ENCODE data around the gene EXOSC6. TPM values are rescaled to one million over a fixed set of nuclear protein-coding genes. Genes with fewer than 3 reads are reported as not detected.
"Not testable (repeated sequence)": the region's sequence is repeated elsewhere in the genome, so short reads cannot be mapped to it uniquely, and the experiment has no call there.

Gene EXOSC6
- 10 to 100 TPM; 15.0 to 19.6 TPM for total RNA-seq
- long read RNA-seq, full-length matches to known transcripts, result 41 of 41 reads
- long read RNA-seq, partial matches to known transcripts, result 0 of 41 reads
- long read RNA-seq, other reads (novel, unspliced or antisense), result 0 of 41 reads

DNA sequence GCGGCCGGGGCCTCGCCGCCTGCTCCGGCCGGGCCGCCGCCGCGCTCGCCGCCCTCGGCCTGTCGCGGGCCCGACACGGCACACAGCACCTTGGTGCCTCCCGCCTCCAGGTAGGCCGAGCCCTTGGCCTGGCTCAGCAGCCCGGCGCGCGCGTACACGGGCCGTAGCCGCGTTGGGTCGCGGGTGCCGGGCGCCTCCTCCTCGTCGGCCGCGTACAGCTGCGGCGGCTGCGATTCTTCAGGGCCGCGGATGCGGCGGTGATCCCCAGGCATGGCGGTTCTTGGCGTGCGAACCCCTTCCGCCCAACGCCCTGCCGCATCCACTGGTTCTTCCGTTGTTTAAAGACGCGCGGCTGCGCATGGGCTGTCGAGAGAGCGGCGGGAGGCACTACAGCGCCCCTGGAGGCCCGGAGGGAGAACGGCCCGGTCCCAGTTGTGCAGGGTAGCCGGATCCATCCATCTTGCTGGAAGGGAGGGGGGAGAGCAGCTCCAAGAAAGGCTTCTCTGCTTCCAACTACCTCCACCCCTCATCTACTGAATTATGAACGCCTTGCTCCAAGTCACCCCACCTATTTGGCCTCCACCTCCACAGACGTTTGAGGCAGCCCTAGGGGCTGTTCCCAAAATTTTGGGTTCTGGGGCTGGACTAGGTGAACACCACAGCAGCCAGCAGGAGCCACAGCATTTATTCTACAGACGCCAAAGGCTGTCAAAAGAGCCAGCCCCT lies at the start of gene EXOSC6:
TSS of gene EXOSC6 (minus strand) at position 312 of the 726 bp plus-strand sequence. CDS start at position 272, 40 bp downstream.
- intact Hi-C loops (cut with DNase I, micrococcal nuclease), result no loop called here
- ATAC-seq, result peak; percentile 91

GRCh38 chr16:70301121-70301520 lies 49.4 kb upstream of the EXOSC6 start:
- no peak for DNase-seq
- intact Hi-C loops (cut with DNase I, micrococcal nuclease), result no loop called here
- ATAC-seq, result no peak

More for the DNA sequence above, at the start of gene EXOSC6:
- DNase-seq, result peak; percentile 91 to 94

DNA sequence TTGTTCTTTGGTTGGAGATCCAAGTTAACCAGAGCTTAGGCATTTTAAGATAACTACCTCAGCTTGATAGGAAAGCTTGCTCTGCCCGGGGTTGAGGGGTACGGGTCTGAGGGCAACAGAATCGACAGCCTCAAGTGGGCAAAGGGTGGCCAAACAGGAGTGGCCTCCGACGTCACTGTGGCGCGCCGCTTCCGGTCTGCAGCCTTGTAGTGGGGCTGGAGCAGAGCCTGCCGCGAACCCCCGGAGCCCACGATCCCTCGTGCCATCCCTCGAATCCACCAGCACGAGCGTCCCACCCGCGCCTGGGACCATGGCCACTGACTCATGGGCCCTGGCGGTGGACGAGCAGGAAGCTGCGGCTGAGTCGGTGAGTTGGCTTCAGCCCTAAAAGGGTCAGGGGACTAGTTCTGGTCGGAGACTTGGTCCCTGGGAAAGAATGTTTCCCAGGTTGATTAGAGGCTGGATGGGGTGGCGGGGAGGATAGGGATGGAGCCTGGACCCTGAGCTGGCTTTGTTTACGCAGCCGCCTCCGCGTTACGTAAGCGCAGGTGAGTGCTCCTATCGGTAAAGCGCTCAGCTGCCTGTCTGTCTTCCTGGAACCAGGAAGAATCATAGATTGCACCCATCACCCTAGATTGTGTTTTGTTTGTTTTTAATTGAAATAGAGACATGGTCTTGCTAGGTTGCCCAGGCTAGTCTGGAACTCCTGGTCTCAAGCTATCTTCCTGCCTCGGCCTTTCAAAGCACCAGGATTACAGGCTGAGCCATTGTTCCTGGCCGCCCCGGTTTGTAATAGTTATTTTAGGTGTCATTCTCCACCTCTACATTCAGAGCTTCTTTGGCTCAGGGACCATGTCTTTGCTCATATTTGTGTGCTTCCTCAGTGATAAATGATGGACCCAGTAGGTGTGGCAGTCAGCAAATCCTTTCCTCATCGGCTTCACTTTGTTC lies 47.5 kb upstream of the EXOSC6 start, which contains the start of gene DDX19B:
TSS of gene DDX19B (plus strand) at position 199 of the 951 bp plus-strand sequence. CDS start at position 311, 112 bp downstream.
- DNase-seq (peak; percentile 78 to 90), ATAC-seq (peak; percentile 93)
- intact Hi-C loops (cut with DNase I, micrococcal nuclease), result no loop called here

- no peak for ATAC-seq
- intact Hi-C loops (cut with DNase I, micrococcal nuclease), result no loop called here
- no peak for DNase-seq
These were observed 43.9 kb upstream of the EXOSC6 start for GRCh38 chr16:70295634-70296033.

GRCh38 chr16:70294385-70295025 lies 42.8 kb upstream of the EXOSC6 start:
- DNase-seq (no peak), ATAC-seq (no peak)
- intact Hi-C loops (cut with DNase I, micrococcal nuclease), result no loop called here

- DNase-seq; ATAC-seq; intact Hi-C loops (cut with DNase I, micrococcal nuclease): not testable (repeated sequence)
These were observed 40.4 kb upstream of the EXOSC6 start for GRCh38 chr16:70292148-70292547.

GRCh38 chr16:70290949-70291519 lies 39.3 kb upstream of the EXOSC6 start:
- no peak for DNase-seq
- intact Hi-C loops (cut with DNase I, micrococcal nuclease), result no loop called here

DNA sequence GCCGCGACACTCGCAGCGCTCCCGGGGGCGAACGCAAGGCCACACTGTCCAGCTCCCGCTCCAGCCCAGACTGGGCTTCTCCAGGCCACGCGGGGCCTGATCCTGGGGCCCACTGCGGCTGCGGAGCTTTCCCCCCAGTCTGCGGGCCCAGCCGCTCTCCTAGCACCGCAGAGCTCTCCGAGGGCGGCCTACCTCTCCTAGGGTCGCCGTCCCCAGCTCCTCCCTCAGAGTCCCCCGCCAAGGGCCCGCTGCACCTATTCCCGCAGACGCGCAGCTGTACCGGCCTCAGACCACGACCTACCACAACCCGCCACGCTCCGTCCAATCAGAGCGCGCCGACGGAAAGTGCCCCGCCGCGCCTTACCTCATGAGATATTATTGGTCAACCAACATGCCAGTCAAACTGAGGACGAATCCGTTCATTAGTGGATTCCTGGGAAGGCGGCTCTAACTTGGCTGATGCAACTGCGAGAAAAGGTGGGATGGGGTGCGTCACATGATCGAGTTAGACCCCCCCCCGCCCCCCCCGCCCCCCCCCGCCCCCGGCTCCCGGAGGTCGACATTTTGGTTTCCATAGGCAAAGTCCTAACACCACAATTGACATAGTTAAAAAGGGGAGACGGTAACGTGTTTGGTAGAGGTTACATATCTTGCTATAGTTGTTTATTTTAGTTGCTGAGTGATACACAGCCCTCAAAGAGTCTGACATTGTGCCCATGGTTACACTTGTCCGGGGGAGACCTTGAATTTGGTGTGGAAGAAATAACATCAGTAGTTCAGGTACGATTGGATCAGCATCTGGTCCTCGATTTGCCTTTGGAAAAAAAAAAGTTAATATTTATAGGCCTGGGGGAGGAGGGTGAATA lies 37.7 kb upstream of the EXOSC6 start, which contains the start of gene AARS1:
TSS of gene AARS1 (minus strand) at position 278 of the 866 bp plus-strand sequence. CDS start 6,743 bp downstream, outside the sequence.
- intact Hi-C loops (cut with DNase I, micrococcal nuclease), result no loop called here
- DNase-seq (peak; percentile 95 to 98), ATAC-seq (peak; percentile 93)

More at GRCh38 chr16:70290949-70291519, 39.3 kb upstream of the EXOSC6 start:
- ATAC-seq, result no peak

GRCh38 chr16:70287304-70287971 lies 35.7 kb upstream of the EXOSC6 start:
- not testable (repeated sequence) for DNase-seq

DNA sequence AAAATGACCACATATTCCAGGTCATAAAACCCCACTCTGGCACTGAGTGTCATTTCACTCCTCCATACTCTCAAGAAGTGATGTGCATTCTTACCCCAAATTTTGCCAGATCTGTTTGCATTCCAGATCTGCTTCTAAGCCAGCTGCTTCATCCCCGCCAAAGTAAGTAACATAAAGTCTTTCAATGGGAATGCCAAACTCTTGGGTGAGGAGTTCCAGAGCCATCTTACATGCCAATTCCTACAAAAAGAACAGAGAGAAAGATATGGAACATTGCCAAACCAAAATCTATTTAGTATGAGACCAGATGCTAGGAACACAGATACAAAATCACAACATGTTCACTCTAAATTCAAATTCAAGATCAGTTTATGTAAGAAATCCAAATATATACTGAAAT lies 24.7 kb upstream of the EXOSC6 start:
- intact Hi-C loops (cut with DNase I, micrococcal nuclease), result no loop called here
- DNase-seq, result no peak
- no peak for ATAC-seq

More at GRCh38 chr16:70287304-70287971, 35.7 kb upstream of the EXOSC6 start:
- intact Hi-C loops (cut with DNase I, micrococcal nuclease); ATAC-seq: not testable (repeated sequence)

GRCh38 chr16:70271696-70272095 lies 20.0 kb upstream of the EXOSC6 start:
- no peak for ATAC-seq
- DNase-seq, result no peak
- intact Hi-C loops (cut with DNase I, micrococcal nuclease), result no loop called here

DNA sequence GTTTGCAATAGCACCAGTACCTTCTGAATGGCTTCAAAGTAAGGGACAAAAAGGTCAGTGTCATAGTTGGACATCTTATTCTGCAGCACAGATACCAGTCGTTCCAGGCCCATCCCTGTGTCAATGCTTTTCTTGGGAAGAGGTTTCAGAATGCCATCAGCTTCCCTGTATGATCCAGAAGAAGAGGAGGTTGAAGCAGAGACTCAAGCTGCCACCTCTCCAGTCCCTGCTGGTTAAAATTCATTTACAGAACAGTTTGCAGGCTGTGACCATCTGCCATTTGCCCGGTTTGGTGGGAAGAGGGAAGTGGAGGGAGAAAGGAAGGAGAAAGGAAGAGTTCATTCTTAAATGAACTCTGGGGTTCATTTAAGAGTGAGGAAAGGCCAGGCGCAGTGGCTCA lies 18.4 kb upstream of the EXOSC6 start:
- no peak for DNase-seq
- intact Hi-C loops (cut with DNase I, micrococcal nuclease), result no loop called here
- no peak for ATAC-seq

DNA sequence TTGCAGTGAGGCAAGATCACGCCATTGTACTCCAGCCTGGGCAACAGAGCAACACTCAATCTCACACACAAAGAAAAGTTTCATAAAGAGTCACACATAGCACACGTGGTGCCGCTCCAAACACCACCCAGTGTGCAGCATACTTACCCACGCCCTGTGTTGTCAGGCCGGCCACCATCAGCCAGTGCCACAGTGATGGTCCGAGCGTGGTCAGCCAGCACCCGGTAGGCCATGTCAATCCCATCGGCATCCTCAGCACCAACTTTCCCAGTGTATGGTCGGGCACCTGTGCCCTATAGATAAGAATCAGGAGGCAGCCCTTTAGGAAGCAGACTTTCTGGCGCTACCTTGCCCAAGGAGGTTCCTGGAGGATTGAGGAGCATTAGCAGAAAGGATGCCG lies 17.7 kb upstream of the EXOSC6 start:
- DNase-seq (no peak), ATAC-seq (no peak)
- intact Hi-C loops (cut with DNase I, micrococcal nuclease), result no loop called here

- intact Hi-C loops (cut with DNase I, micrococcal nuclease); DNase-seq: not testable (repeated sequence)
- ATAC-seq, result peak; percentile 17
These were observed 16.2 kb upstream of the EXOSC6 start for GRCh38 chr16:70267922-70268321.

DNA sequence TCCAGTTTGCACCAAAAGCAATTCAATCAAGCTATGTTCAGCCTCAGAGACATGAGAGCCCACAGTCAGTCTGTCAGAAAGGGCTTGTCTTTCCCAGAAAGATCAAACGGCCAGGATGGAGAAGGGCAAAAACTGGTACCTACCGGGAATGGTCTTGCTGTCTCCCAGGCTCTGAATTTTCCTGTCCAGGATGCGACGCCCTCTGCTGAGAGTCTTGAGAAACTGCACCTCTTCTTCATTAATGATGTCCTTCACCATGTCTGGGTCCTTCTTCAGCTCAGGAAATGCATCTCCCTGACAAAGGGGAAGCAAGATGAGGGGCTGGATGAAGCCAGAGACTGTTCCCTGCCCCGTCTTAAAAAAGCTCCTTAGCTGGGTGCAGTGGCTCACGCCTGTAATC lies 15.8 kb upstream of the EXOSC6 start:
- DNase-seq, result peak in 1 of 2 donors; percentile 24
- intact Hi-C loops (cut with DNase I, micrococcal nuclease), result no loop called here
- ATAC-seq, result peak; percentile 79

DNA sequence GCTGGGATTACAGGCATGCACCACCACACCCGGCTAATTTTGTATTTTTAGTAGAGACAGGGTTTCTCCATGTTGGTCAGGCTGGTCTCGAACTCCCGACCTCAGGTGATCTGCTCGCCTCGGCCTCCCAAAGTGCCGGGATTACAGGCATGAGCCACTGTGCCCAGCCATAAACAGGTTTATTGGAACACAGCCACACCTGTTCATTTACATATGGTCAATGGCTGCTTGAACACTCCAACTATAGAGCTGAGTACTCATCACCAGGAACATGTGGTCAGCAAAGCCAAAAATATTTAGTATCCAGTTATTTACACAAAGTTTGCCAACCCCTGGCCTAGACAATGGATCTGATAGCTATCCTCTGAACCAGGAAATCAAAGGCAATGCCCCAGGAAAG lies 8.2 kb upstream of the EXOSC6 start:
- DNase-seq; intact Hi-C loops (cut with DNase I, micrococcal nuclease): not testable (repeated sequence)
- ATAC-seq, result peak; percentile 67

DNA sequence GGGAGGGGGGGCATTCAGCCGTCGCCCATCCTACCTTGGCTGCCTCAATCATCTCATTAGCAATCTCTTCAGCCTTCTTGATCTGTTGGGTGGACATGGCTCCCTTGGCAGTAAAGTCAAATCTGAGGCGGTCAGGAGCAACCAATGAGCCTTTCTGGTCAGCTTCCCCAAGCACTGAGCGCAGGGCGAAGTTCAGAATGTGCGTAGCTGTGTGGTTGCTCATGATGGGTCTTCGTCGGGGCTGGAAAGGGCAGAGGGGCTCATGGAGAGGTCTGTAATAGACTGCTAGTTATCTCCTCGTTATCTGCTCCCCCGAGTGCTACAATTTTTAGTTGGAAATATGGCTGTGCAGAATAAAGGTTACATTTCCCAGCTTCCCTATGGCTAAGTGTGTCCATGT lies 7.2 kb upstream of the EXOSC6 start:
- no peak for DNase-seq
- intact Hi-C loops (cut with DNase I, micrococcal nuclease), result no loop called here
- ATAC-seq, result no peak
